CD4-positive, CD25-positive, alpha-beta regulatory T cell (primary cell): Measurements from ENCODE around the gene NR5A1. TPM values are rescaled to one million over a fixed set of nuclear protein-coding genes. Genes with fewer than 3 reads are reported as not detected.

ENCODE experiments used
- ATAC-seq, 2 donors: fragments of 150-1000 bp; cut with Tn5 transposase; one replicate each; pipeline ENCODE4 v1.10.0; 2021; ENCODE audit warnings: low read depth in 2 of 2, moderate number of reproducible peaks in 2 of 2, moderate library complexity in 1 of 2
- DNase-seq, 3 donors: peaks; one replicate each; pipeline versions ENCODE4 v3.0.0 to v3.0.0-alpha.2; 2012 to 2022; ENCODE audit warnings: mixed read lengths in 1 of 3
- H3K27ac ChIP-seq: one replicate; pipeline ENCODE4 v1.7.0; 2013; ENCODE audit warnings: mild to moderate bottlenecking, low read length; ENCODE audit not compliant: insufficient read depth, poor library complexity, severe bottlenecking
- H3K27me3 ChIP-seq: one replicate; pipeline ENCODE4 v1.7.0; 2013; ENCODE audit warnings: low read length; ENCODE audit not compliant: control insufficient read depth, insufficient read depth
- H3K36me3 ChIP-seq: one replicate; pipeline ENCODE4 v1.7.0; 2013; ENCODE audit warnings: mild to moderate bottlenecking, low read length, moderate library complexity; ENCODE audit not compliant: control insufficient read depth, insufficient read depth
- H3K4me1 ChIP-seq: 2 replicates; pipeline ENCODE4 v1.7.0; 2013; ENCODE audit warnings: mild to moderate bottlenecking, low read length; ENCODE audit not compliant: insufficient read depth, control insufficient read depth, poor library complexity, severe bottlenecking
- H3K4me3 ChIP-seq: one replicate; pipeline ENCODE4 v1.7.0; 2013; ENCODE audit warnings: low read depth, mild to moderate bottlenecking, low read length, moderate library complexity
- H3K9me3 ChIP-seq, 2 experiments: 1 replicate in 1 of 2; 2 replicates in 1 of 2; pipeline ENCODE4 v1.7.0; 2013; ENCODE audit warnings: low read length in 2 of 2, mild to moderate bottlenecking in 1 of 2, moderate library complexity in 1 of 2; ENCODE audit not compliant: control insufficient read depth in 2 of 2
- H3K27ac Mint-ChIP-seq, 3 donors: one replicate each; pipeline ENCODE4 v1.8.0; 2020 to 2022; ENCODE audit warnings: mild to moderate bottlenecking in 3 of 3, mixed read lengths in 3 of 3, moderate library complexity in 2 of 3
- H3K27me3 Mint-ChIP-seq: one replicate; pipeline ENCODE4 v1.8.0; 2022; ENCODE audit warnings: mild to moderate bottlenecking, mixed read lengths
- H3K36me3 Mint-ChIP-seq: one replicate; pipeline ENCODE4 v1.8.0; 2020; ENCODE audit warnings: mixed read lengths
- H3K4me1 Mint-ChIP-seq, 4 donors: one replicate each; pipeline ENCODE4 v1.8.0; 2020 to 2022; ENCODE audit warnings: mixed read lengths in 4 of 4, mild to moderate bottlenecking in 1 of 4
- H3K4me3 Mint-ChIP-seq, 4 donors: one replicate each; pipeline ENCODE4 v1.8.0; 2020 to 2022; ENCODE audit warnings: mild to moderate bottlenecking in 4 of 4, mixed read lengths in 4 of 4, moderate library complexity in 3 of 4
- H3K9me3 Mint-ChIP-seq, 7 donors: one replicate each; pipeline ENCODE4 v1.8.0; 2020 to 2022; ENCODE audit warnings: mixed read lengths in 7 of 7, mild to moderate bottlenecking in 3 of 7, moderate library complexity in 2 of 7
- polyA plus RNA-seq, 4 donors: library from polyadenylated mRNA; unstranded; fragments of 300-500 nt; fragmentation: Illumina TruSeq; gene quantifications; one replicate each; pipeline ENCODE4 v1.2.3, GENCODE V29; 2021
- total RNA-seq: library from RNA; stranded (reverse); gene quantifications from one replicate; pipeline ENCODE4 v1.2.3, GENCODE V29; 2022

NR5A1 gene
- total and polyA plus RNA-seq, 5 donors from 2014 or later: not detected

DNA sequence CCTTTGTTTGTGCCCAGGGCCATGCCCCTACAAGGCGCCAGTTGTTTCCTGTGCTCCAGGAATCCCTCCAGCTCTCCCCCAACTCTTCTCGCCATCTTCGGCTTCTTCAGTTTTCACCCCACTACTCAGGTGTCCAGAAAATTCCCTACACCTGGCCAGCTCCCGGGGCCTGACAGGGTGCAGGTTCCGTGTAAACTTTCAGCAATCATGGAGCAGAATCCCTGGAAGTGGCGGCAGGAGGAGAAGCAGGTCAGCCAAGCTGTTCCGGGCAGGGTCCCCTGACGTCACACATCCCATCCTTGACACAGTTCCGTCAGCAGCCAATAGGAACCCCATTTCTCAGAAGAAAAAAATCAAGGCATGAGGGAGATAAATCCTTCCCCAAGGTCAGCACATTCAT, 69.1 kb downstream of the NR5A1 start:
- Histone ChIP-seq H3K4me1 (no peaks in the 10 kb centered on the region), H3K4me3 (no peak overlapping the region), H3K27me3 (no peaks in the 10 kb centered on the region), H3K9me3 (no peaks in the 10 kb centered on the region), H3K36me3 (no peaks in the 10 kb centered on the region), H3K27ac (no peak overlapping the region)
- peaks cover 0 to 2% (median 0%) of the 10 kb centered on the region in 7 donors for H3K9me3 Mint-ChIP-seq
- no peaks in the 10 kb centered on the region for H3K4me1 Mint-ChIP-seq
- H3K27me3 Mint-ChIP-seq: peaks cover 17% of the 10 kb centered on the region
- H3K4me3 Mint-ChIP-seq: no peak overlapping the region
- no peak overlapping the region for H3K27ac Mint-ChIP-seq
- DNase-seq (no peak), ATAC-seq (no peak)
- H3K36me3 Mint-ChIP-seq: no peaks in the 10 kb centered on the region

DNA sequence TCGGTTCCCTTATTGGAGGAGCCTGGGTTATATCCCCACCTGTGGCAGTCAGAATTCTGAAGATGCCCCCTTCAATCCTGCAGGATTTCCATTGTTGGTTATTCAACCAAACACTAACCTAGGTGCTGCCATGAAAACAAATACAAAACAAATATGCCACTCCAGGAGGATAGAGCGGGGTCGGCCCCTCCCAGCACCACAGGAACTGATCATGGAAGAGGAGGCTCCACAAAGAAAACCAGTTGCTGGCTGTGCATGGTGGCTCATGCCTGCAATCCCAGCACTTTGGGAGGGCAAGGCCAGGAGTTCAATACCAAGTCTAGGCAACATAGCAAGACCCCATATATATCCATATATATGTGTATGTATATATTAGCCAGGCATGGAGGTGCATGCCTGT, 70.1 kb downstream of the NR5A1 start:
- Mint-ChIP-seq H3K4me3 (no peak overlapping the region), H3K9me3 (peaks cover 0 to 2% (median 0%) of the 10 kb centered on the region in 7 donors), H3K4me1 (no peaks in the 10 kb centered on the region), H3K27me3 (peaks cover 10% of the 10 kb centered on the region), H3K36me3 (no peaks in the 10 kb centered on the region), H3K27ac (no peak overlapping the region)
- Histone ChIP-seq H3K36me3 (no peaks in the 10 kb centered on the region), H3K4me1 (no peaks in the 10 kb centered on the region), H3K9me3 (no peaks in the 10 kb centered on the region), H3K27me3 (no peaks in the 10 kb centered on the region), H3K4me3 (no peak overlapping the region), H3K27ac (no peak overlapping the region)
- ATAC-seq (no peak), DNase-seq (no peak)

DNA sequence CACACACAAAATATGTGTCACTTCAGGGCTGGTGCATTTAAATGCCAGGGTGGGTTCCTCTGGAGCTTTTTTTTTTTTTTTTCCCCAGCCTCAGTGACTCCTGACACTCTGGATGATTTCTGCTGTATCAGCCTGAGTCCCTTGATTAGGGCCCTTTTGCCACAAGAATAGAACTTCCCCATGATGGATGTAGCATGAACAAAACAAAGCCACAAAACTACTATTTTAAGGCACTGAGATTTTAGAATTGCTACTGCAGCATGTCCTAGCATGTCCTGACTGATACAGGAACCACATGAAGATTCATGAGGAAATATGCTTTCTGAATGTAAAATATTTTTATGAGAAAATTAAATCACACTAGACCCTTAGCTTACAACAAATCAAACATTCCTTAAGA, 70.9 kb downstream of the NR5A1 start:
- H3K4me3 ChIP-seq: no peak overlapping the region
- DNase-seq: no peak
- Mint-ChIP-seq H3K36me3 (no peaks in the 10 kb centered on the region), H3K27ac (no peak overlapping the region), H3K9me3 (peaks cover 0 to 2% (median 0%) of the 10 kb centered on the region in 7 donors), H3K4me3 (no peak overlapping the region), H3K4me1 (no peaks in the 10 kb centered on the region), H3K27me3 (peaks cover 5% of the 10 kb centered on the region)
- no peaks in the 10 kb centered on the region for H3K36me3 ChIP-seq
- no peaks in the 10 kb centered on the region for H3K4me1 ChIP-seq
- no peaks in the 10 kb centered on the region for H3K9me3 ChIP-seq
- ATAC-seq: no peak
- H3K27ac ChIP-seq: no peak overlapping the region
- H3K27me3 ChIP-seq: no peaks in the 10 kb centered on the region

Other genes starting within 250 kb of the NR5A1 start
- gene NEK6, start 249.4 kb downstream of the NR5A1 start, total RNA-seq: 17.0 TPM
- 1 to 10 TPM; 3.5 to 6.6 (median 3.7) TPM for gene NEK6, start 249.4 kb downstream of the NR5A1 start, polyA plus RNA-seq
- gene PSMB7, start 92.0 kb downstream of the NR5A1 start, total RNA-seq: 84.2 TPM
- gene PSMB7, start 92.0 kb downstream of the NR5A1 start, polyA plus RNA-seq: 100 to 1,000 TPM; 181 to 225 (median 198) TPM
- not detected for gene ADGRD2, start 56.9 kb downstream of the NR5A1 start, total RNA-seq
- gene ADGRD2, start 56.9 kb downstream of the NR5A1 start, polyA plus RNA-seq: not detected